Stimulated activated CD8-positive, alpha-beta memory T cell treated with anti-CD3 and anti-CD28 coated beads, Interleukin-4, amount 100 ng/mL, for 4 hours (primary cell): ENCODE data around the gene MBNL2.
"Not testable (repeated sequence)": the region's sequence is repeated elsewhere in the genome, so short reads cannot be mapped to it uniquely, and the experiment has no call there.

Source experiments
- DNase-seq, 2 donors: peaks; one replicate each; pipeline ENCODE4 v3.0.0-alpha.2; 2020; ENCODE audit warnings: low read depth in 2 of 2, low spot score in 1 of 2

MBNL2 gene

GRCh38 chr13:97344265-97345175, 122.4 kb downstream of the MBNL2 start:
- DNase-seq, result peak in 1 of 2 donors; percentile 14

- DNase-seq, result no peak
Measured at GRCh38 chr13:97346097-97346496, 124.0 kb downstream of the MBNL2 start.

GRCh38 chr13:97346561-97347254, 124.6 kb downstream of the MBNL2 start:
- no peak for DNase-seq

GRCh38 chr13:97347255-97347932, 125.3 kb downstream of the MBNL2 start:
- no peak for DNase-seq

- no peak for DNase-seq
Measured at GRCh38 chr13:97348569-97349100, 126.5 kb downstream of the MBNL2 start.

- DNase-seq, result not testable (repeated sequence)
Measured at GRCh38 chr13:97352012-97352411, 129.9 kb downstream of the MBNL2 start.

- DNase-seq, result no peak
Measured at GRCh38 chr13:97352815-97353214, 130.7 kb downstream of the MBNL2 start.

GRCh38 chr13:97353927-97354675, 132.0 kb downstream of the MBNL2 start:
- no peak for DNase-seq

GRCh38 chr13:97354808-97355207, 132.7 kb downstream of the MBNL2 start:
- DNase-seq, result no peak

GRCh38 chr13:97356592-97356991, 134.5 kb downstream of the MBNL2 start:
- no peak for DNase-seq

- peak in 1 of 2 donors; percentile 11 for DNase-seq
Measured at GRCh38 chr13:97359181-97360057, 137.3 kb downstream of the MBNL2 start.

- DNase-seq, result no peak
Measured at GRCh38 chr13:97360610-97361009, 138.5 kb downstream of the MBNL2 start.

GRCh38 chr13:97364031-97364430, 141.9 kb downstream of the MBNL2 start:
- DNase-seq, result no peak

GRCh38 chr13:97364827-97365226, 142.7 kb downstream of the MBNL2 start:
- no peak for DNase-seq

- no peak for DNase-seq
Measured at GRCh38 chr13:97366172-97366688, 144.1 kb downstream of the MBNL2 start.

- DNase-seq, result no peak
Measured at GRCh38 chr13:97367016-97367822, 145.1 kb downstream of the MBNL2 start.

GRCh38 chr13:97369261-97369893, 147.2 kb downstream of the MBNL2 start:
- DNase-seq, result no peak

- no peak for DNase-seq
Measured at GRCh38 chr13:97371486-97372109, 149.5 kb downstream of the MBNL2 start.
